HG02678 (cell line): Measurements from ENCODE around the gene DALRD3.

Source experiments
- ATAC-seq: cut with Tn5 transposase; IDR thresholded peaks from one replicate; pipeline ENCODE4 v1.9.1; 2021; ENCODE audit warnings: mild to moderate bottlenecking, moderate library complexity; ENCODE audit not compliant: unreplicated experiment

The DALRD3 gene

GRCh38 chr3:48982686-48983085 is 35.7 kb downstream of the DALRD3 start:
- no peak for ATAC-seq

GRCh38 chr3:48982016-48982415 is 36.4 kb downstream of the DALRD3 start:
- ATAC-seq: no peak

- ATAC-seq: no peak
Observed at GRCh38 chr3:48980295-48980694, 38.1 kb downstream of the DALRD3 start.

GRCh38 chr3:48979451-48979850 is 38.9 kb downstream of the DALRD3 start:
- no peak for ATAC-seq

- ATAC-seq: no peak
Observed at GRCh38 chr3:48974076-48974864, 44.1 kb downstream of the DALRD3 start.

GRCh38 chr3:48970586-48970985 is 47.8 kb downstream of the DALRD3 start:
- no peak for ATAC-seq

- ATAC-seq: no peak
Observed at GRCh38 chr3:48966876-48967361, 51.5 kb downstream of the DALRD3 start.

- no peak for ATAC-seq
Observed at GRCh38 chr3:48966367-48966766, 52.0 kb downstream of the DALRD3 start.
